ES-I3 (cell line): Measurements from ENCODE around the gene HAGHL.
A peak's percentile ranks its signal among the peaks of the same experiment; 100 is the strongest.
"Not testable (repeated sequence)": the region's sequence is repeated elsewhere in the genome, so short reads cannot be mapped to it uniquely, and the experiment has no call there.

ENCODE experiments used
- H3K36me3 ChIP-seq: 2 replicates; pipeline ENCODE4 v1.6.1; 2013; ENCODE audit warnings: mild to moderate bottlenecking, low read length, control low read depth, moderate library complexity; ENCODE audit not compliant: insufficient read depth
- H3K4me1 ChIP-seq: 2 replicates; pipeline ENCODE4 v1.6.1; 2013; ENCODE audit warnings: mild to moderate bottlenecking, control low read depth, low read length; ENCODE audit not compliant: insufficient read depth
- H3K9ac ChIP-seq: 2 replicates; pipeline ENCODE4 v1.6.1; 2013; ENCODE audit warnings: low read depth, mild to moderate bottlenecking, low read length, moderate library complexity
- H3K9me3 ChIP-seq: 2 replicates; pipeline ENCODE4 v1.6.1; 2013; ENCODE audit warnings: mild to moderate bottlenecking, low read length, moderate library complexity; ENCODE audit not compliant: control insufficient read depth, insufficient read depth

The HAGHL gene

DNA sequence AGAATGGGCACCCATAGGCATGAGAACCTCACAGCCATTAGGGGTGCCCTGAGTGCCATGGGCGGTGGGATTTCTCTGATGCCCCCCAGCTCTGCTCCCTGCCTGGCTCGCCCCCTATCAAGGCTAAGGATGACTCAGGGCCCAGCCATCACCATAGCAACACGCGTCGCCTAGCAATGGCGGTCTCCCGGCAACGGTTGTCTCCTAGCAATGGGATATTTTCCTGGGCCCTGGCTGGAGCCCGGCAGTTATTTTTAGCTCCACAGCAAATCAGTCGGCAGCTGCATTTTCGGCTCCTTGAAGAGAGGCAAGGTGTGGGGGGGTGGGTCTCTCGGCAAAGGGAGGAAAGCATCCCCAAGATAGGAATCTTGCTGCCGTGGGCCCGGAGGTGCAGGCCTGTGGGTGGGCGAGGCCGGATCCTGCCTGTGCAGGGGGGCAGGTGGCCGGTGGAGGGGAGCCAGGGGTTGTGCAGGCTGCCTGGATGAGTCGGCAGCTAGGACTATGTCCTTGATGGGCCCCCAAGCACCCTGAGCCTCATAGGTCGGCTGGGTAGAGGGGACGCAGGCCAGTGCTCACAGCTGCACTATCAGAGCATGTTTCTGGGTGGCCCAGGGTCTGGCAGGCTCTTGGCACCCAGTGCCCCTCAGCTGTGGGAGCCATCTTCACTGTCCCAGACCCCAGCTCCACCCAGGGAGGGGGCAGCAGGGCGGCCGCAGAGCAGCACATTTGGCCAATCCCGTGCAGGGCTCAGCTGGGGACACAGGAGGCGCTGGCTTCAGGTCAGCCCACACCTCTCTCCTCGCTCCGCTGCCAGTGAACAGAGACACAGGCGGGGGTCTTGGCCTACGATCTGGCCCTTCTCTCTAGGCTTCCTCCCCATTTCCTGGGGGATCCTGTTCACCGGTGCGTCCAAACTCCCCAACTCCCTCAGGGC lies 17.1 kb upstream of the HAGHL start:
- Histone ChIP-seq H3K4me1 (peaks cover 4% of the 10 kb centered on the region; the same call in 1 of the 2 replicates), H3K36me3 (no peaks in the 10 kb centered on the region), H3K9me3 (no peaks in the 10 kb centered on the region), H3K9ac (no peak overlapping the region)

DNA sequence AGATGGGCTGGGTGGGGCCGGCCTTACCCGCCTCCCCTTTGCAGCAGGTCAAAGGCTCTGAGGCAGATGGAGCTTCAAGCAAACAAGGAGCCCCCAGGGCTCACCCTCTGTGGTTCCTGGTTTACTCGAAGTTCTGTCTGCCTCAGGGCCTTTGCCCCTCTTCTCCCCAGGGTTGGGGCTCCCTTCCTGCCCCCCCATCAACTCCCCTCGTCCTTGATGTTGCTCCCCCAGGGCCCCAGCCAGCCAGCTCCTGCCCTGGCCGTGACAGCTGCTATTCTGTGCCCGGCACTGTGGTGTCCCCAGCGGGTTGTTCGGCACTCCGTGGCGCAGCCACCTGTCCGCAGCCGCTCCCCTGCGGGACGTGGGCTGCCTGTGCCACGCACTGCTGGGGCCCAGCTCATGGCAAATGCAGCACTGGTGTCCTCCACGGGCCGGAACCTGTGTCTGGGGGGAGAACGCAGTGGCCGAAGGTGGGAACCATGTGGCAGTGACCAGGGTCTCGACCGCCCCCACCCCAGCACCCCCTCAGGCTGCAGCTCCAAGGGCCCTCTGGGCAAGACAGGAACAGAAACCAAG lies 16.3 kb upstream of the HAGHL start:
- Histone ChIP-seq H3K9me3 (no peaks in the 10 kb centered on the region), H3K9ac (no peak overlapping the region), H3K36me3 (no peaks in the 10 kb centered on the region), H3K4me1 (peaks cover 4% of the 10 kb centered on the region; the same call in 1 of the 2 replicates)

DNA sequence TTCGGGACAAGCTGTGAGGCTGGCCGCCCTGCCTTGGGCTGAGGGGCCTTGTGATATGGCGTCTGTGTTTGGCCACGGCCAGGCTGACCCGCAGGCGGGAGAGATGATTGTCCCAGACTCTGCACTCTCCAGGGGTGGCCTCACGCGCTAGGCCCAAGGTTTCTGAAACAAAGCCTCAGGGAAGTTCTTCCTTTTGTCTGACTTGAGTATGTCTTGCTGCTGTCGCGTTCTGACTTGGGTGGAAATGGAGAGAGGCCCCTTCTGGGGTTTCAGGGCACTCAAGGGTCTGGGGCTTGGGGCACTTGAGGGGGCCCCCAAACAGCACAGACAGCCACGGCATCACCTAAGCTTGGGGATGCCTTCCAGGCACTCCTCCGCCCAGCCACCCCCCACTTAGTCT lies 15.8 kb upstream of the HAGHL start:
- H3K36me3 ChIP-seq: no peaks in the 10 kb centered on the region
- peaks cover 4% of the 10 kb centered on the region; the same call in 1 of the 2 replicates for H3K4me1 ChIP-seq
- H3K9ac ChIP-seq: no peak overlapping the region
- no peaks in the 10 kb centered on the region for H3K9me3 ChIP-seq

- H3K36me3 ChIP-seq: no peaks in the 10 kb centered on the region
- H3K4me1 ChIP-seq: peaks cover 4% of the 10 kb centered on the region; the same call in 1 of the 2 replicates
These were observed 15.2 kb upstream of the HAGHL start for GRCh38 chr16:711548-712320.

GRCh38 chr16:712740-713250 lies 14.1 kb upstream of the HAGHL start:
- not testable (repeated sequence) for H3K9ac ChIP-seq, H3K4me1 ChIP-seq, H3K9me3 ChIP-seq, H3K36me3 ChIP-seq

More at GRCh38 chr16:711548-712320, 15.2 kb upstream of the HAGHL start:
- Histone ChIP-seq H3K9ac (no peak overlapping the region), H3K9me3 (no peaks in the 10 kb centered on the region)

GRCh38 chr16:714079-714478 lies 12.8 kb upstream of the HAGHL start:
- H3K9me3 ChIP-seq: no peaks in the 10 kb centered on the region
- no peaks in the 10 kb centered on the region for H3K36me3 ChIP-seq
- H3K4me1 ChIP-seq: peaks cover 4% of the 10 kb centered on the region; the same call in 1 of the 2 replicates
- no peak overlapping the region; the same call in 1 of the 2 replicates for H3K9ac ChIP-seq

DNA sequence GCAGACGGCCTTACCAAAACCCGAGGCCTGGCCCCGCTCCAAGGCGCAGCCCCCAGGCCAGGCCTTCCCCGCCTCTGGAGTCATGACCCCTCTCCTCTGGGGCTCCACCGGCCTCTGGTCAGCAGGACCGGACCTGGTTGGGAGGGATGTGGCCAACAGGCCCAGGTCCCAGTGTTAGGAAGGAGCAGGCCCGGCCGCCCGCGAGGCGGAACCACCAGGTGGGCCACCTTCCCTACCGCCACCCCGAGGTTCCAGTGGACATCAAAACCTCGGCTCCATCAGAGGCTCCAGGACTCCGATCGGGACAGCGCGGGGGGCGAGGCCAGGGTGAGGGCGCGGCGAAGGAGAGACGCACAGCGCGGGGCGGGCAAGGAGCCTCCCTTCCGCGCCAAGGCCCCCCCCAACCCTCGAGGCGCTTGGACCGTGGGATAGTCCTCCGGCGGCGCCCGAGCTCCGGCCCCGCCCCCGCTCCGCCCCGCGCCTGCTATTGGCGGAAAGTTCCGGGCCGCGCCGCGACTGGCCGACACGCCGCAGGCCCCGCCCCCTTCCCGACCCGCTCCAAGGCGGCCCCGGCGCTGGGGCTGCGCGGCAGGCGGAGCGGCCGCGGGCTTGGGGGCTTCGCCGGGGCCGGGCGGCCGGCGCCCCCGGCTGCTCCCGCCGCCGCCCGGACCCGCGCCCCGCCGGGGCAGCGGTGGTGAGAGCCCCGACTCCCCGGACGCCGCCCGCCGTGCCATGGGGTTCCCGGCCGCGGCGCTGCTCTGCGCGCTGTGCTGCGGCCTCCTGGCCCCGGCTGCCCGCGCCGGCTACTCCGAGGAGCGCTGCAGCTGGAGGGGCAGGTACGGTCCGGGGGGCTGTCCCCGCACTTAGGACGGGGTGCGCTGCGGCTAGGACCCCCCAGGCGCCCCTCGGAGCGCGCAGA lies 12.1 kb upstream of the HAGHL start, which contains the start of gene METRN:
Gene METRN, plus strand, starts transcription at position 561 of the 919 bp plus-strand sequence. Its CDS starts 172 bp downstream, at position 733.
- no peaks in the 10 kb centered on the region for H3K36me3 ChIP-seq
- peak within 1 kb of the TSS; percentile 68 for H3K9ac ChIP-seq
- H3K9me3 ChIP-seq: no peaks in the 10 kb centered on the region
- H3K4me1 ChIP-seq: peaks cover 4% of the 10 kb centered on the region; the same call in 1 of the 2 replicates

DNA sequence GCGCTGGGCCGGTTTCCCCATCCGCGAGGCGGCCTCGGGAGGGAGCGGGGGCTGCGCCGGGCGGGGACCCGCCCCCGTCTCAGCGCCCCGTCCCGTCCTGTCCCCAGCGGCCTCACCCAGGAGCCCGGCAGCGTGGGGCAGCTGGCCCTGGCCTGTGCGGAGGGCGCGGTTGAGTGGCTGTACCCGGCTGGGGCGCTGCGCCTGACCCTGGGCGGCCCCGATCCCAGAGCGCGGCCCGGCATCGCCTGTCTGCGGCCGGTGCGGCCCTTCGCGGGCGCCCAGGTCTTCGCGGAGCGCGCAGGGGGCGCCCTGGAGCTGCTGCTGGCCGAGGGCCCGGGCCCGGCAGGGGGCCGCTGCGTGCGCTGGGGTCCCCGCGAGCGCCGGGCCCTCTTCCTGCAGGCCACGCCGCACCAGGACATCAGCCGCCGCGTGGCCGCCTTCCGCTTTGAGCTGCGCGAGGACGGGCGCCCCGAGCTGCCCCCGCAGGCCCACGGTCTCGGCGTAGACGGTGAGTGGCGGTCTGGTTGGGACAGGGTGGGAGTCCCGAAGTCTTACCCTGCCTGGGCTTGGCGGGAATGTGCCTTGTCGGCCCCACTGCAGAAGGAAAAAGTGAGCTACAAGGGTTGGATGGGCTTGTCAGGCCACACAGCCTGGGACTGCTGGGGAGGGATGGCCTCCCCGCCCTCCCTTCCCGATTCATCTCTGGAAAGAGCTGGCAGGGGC lies 11.3 kb upstream of the HAGHL start:
- Histone ChIP-seq H3K4me1 (peaks cover 4% of the 10 kb centered on the region; the same call in 1 of the 2 replicates), H3K9ac (peak overlapping the region; percentile 68), H3K9me3 (no peaks in the 10 kb centered on the region), H3K36me3 (no peaks in the 10 kb centered on the region)

DNA sequence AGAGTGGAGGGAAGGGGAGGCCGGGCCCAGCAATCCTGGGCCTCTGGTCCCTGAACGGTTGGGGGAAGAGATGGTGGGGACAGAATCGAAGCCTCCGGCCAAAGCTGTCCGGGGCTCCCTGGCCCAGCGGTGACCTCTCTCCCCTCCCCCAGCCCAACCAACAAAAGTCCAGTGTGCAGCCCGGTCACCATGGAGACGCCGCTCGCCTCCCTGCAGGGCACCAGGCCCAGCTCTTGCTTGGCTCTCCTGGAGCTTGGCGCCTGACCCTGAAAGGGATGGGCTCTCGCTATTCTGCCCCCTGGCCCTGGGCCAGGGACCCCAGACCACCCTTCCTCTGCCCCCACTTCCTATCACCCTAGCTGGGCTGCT lies 10.7 kb upstream of the HAGHL start:
- H3K9me3 ChIP-seq: no peaks in the 10 kb centered on the region
- H3K4me1 ChIP-seq: peaks cover 4% of the 10 kb centered on the region; the same call in 1 of the 2 replicates
- peak overlapping the region; percentile 68; the same call in 1 of the 2 replicates for H3K9ac ChIP-seq
- no peaks in the 10 kb centered on the region for H3K36me3 ChIP-seq

DNA sequence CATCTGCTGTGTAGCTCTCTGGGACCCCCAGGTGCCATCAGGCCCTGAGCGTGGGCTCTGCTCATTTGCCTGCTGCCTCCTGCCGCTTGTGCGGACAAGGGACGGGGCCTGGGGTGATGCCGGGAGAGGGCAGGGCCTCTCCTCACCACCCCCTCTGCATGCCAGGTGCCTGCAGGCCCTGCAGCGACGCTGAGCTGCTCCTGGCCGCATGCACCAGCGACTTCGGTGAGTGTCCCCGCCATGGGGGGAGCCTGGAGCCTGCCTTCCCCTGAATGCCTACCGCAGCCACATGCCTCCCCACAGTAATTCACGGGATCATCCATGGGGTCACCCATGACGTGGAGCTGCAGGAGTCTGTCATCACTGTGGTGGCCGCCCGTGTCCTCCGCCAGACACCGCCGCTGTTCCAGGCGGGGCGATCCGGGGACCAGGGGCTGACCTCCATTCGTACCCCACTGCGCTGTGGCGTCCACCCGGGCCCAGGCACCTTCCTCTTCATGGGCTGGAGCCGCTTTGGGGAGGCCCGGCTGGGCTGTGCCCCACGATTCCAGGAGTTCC lies 10.1 kb upstream of the HAGHL start:
- Histone ChIP-seq H3K4me1 (peaks cover 4% of the 10 kb centered on the region; the same call in 1 of the 2 replicates), H3K9ac (no peak overlapping the region), H3K9me3 (no peaks in the 10 kb centered on the region), H3K36me3 (no peaks in the 10 kb centered on the region)

DNA sequence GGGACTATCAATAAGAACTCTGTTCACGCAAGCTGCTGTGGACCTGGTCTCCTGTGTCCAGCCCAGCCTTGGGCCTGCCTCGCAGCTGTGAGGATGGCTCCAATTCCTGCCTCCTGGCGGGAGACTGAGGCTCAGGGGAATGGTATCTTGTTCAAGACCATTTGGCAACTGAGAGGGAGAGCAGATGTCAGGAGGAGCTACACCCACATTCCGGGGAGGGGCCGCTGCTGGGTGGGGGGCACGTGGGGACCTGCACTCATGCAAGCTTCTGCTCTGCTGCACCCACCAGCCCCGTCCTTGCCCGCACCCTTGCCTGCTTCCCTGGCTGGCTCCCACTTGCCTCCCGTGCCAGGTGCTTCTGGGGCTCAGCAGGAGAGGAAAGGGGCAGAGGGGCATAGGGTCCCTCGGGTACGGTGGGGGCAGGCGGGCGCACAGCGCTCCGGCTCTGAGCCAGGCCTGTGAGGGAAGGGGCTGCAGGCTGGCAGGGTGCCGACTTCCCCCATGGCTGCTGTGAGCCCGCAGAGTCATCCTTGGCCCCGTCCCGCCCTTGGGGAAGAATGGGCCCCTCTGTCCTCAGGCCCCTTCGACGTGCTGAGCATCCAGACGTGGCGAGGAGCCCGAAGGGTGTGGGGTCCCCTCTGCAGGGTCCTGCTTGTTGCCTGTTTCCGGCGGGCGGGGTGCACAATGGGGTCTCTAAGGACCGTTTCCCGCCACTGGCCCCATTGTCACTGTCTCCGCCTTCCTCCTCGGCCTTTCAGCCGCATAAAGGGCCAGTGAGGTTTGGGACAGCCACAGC lies 9.3 kb upstream of the HAGHL start:
- Histone ChIP-seq H3K4me1 (peaks cover 4% of the 10 kb centered on the region; the same call in 1 of the 2 replicates), H3K9ac (no peak overlapping the region), H3K9me3 (no peaks in the 10 kb centered on the region), H3K36me3 (no peaks in the 10 kb centered on the region)

DNA sequence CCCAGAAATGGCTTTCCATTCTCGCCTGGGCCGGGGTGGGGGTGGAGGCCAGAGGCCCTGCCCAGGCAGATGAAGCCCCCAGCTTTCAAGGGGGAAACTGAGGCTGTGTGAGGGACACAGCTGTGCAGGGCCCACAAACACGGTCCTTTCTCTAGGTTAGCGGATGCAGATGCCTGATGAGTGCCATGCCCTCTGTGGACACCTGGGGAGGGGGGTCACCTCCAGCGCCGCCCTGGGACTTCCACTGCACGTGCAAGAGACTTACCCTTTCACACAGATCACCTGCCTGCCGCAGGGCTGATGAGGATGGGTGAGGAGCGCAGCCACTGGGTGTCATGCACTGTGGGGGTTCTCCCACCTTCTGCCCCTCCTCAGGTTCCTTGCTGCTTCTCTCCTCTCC lies 8.5 kb upstream of the HAGHL start:
- H3K4me1 ChIP-seq: peaks cover 4% of the 10 kb centered on the region; the same call in 1 of the 2 replicates
- no peaks in the 10 kb centered on the region for H3K36me3 ChIP-seq
- no peaks in the 10 kb centered on the region for H3K9me3 ChIP-seq
- H3K9ac ChIP-seq: no peak overlapping the region
